Measurements from ENCODE around the gene MFRP.

MFRP gene

DNA sequence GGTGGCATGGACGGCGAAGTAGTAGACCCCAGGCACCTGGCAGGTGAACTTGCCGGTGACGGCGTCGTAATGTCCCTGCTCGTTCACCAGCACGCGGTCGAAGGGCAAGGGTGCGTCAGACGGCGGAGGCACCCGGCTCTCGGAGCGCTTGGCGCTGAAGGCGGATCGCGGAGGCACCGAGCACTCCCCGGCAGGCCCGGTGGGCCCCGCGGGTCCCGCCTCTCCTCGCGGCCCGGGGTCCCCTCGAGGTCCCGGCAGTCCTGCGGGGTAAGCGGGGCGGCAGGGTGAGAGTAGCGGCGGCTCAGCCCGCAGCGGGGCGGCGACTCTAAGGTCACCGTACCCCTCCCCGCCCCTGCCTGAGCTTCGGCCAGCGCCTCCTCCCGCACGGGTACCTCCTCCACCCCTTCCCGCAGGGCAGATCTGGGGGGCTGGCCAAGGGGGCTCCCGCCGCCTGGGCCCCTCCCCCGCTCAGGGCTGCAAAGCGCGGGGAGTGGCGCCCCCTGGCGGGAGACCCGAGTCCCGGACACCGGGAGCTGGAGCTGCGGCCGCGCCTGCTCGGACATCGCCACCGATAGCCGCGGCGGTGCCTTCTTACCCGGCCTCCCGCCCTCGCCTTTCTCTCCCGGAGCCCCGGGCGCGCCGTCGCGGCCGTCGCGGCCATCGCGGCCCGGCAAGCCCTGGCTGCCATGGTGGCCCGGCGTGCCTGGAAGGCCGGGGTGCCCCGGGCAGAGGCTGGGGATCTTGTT is 6.7 kb downstream of the MFRP start:
- H3K36me3 Mint-ChIP-seq (ENCODE audit: low read depth), result peaks cover 28% of the 10 kb centered on the region
- DNase-seq, result no peak
- peak overlapping the region; percentile 27 for H3K4me3 Mint-ChIP-seq
- H3K27me3 Mint-ChIP-seq, result peaks cover 46% of the 10 kb centered on the region
- H3K9me3 Mint-ChIP-seq, result no peaks in the 10 kb centered on the region
- peaks cover 44% of the 10 kb centered on the region for H3K4me1 Mint-ChIP-seq (ENCODE audit: low read depth)
- no peak overlapping the region for H3K27ac Mint-ChIP-seq

DNA sequence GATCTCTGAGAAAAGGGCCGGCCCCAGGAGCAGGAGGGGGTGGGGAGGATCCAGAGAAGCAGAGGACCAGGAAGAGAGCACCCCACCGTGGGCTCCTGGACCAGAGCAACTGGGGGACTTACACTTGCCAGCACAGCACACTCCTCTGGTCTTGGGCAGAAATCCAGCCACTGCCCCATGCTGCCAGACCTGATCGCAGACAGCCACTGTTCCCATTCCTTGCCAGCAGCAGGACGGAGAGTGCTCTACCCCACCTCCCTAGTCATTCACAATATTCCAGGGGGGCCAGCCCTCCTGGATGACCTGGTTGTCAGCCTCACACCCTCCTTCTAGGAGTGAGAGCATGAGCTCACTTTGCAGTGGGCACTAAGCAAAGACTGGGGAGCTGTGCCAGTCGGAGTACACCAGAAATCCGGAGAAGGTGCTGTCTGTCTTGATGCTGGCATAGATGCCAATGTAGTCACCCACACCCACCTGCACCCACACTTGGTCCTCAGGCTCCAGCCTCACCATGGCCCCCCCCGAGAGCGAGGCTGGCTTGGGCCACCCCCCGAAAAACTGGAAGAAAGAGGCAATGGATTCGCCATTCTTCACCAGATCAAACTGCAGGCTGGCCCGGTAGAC is 7.4 kb downstream of the MFRP start:
- Mint-ChIP-seq H3K27ac (peak overlapping the region; percentile 44), H3K4me1 (ENCODE audit: low read depth) (peaks cover 44% of the 10 kb centered on the region), H3K36me3 (ENCODE audit: low read depth) (peaks cover 30% of the 10 kb centered on the region), H3K4me3 (peak overlapping the region; percentile 27), H3K9me3 (no peaks in the 10 kb centered on the region), H3K27me3 (peaks cover 40% of the 10 kb centered on the region)
- no peak for DNase-seq

DNA sequence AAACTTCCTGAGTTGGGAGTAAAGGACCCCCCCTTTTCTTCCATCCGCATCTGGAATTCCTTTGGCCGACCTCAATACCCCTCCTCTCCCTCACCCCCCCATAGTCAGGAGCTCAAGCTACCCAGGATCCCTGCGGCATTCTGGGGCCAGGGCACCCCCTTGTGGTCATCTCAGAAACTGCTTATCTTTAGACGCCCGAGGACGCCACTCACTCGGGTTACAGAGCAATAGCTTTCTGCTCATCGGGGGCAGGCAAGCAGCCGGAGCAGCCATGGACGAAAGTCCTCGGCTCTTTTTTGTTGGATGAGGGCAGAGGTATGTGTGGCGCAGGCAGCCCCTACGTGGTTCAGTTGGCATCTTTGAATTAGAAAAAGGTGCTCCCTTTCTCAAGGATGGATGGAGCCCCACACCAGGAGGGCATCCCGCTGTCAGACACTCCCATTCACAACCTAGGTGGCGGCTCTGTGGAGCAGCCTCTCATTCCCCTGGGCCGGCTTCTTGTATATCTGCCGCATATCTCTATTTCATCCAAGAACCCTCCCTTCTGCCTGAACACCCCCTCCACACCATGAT is 8.1 kb downstream of the MFRP start:
- DNase-seq, result peak; percentile 78
- no peaks in the 10 kb centered on the region for H3K9me3 Mint-ChIP-seq
- H3K27ac Mint-ChIP-seq, result no peak overlapping the region
- peak overlapping the region; percentile 15 for H3K4me3 Mint-ChIP-seq
- H3K27me3 Mint-ChIP-seq, result peaks cover 37% of the 10 kb centered on the region
- peaks cover 30% of the 10 kb centered on the region for H3K36me3 Mint-ChIP-seq (ENCODE audit: low read depth)
- H3K4me1 Mint-ChIP-seq (ENCODE audit: low read depth), result peaks cover 48% of the 10 kb centered on the region

DNA sequence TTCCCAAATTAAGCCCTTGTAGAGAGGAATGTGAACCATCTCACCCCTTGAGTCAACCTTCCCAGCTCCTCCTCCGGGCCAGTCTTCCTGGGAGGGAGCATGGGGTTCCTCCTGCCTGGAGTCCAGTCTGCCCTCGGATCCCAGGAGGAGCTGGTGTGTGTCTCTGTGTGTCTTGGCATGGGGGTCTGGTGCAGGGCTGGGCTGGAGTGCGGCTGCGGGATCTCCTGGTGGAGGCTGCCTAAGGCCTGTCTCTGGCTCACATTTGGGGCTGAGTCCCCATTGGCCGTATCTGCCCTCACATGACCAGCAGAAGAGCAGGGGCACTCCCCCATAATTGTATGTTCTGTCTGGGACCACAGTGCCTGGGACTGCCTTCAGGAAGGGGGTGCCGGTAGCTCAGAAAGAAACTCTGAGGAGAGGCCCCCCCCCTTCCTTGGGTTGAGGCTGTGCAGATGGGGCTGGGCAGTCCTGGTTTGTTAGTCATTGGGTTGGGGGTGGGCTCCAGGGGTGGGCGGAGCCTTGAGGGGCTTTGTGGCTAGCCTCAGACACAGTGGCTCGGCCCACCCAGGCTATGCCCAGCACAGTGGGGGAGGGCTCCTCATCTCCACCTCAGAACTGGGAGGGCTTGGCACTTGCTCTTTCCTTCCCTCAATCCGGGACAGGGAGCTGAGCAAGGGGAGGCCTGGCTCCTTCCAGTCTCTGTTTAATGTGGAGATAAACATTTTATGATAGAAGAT is 8.8 kb downstream of the MFRP start:
- no peak overlapping the region for H3K27ac Mint-ChIP-seq

DNA sequence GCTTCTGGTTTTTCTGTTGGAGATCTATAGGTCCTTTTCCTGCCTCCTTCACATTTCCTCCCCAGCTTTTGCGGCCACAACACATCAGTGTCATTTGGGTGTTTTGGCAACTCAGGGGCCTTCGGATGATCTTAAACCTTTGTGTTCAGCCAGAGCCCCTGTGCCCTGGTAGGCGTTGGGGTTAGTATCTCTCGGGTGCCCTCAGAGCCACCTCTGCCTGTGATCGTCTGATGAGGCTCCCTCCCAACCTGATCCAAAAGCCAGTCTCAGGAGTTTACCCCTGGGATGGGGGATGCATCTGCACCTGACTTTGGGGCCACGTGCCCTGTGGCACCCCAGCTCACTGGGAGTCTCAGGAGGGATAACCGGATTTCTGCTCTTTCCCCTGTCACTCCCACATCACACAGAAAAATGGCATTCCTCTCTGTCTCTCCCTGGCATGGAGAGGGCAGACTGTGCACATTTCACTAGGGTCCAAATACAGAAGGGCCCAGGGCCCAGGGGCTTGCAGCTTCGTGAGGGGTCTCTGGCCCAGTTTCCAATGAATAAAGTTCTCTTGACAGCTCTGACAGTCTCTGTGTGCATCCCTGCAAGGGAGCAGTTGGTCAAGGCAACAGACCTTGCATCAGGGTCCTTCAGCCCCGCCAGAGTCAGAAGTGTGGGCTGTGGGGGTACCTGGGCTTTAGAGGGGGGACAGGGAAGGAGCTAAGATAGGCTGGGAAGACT is 9.6 kb downstream of the MFRP start:
- H3K36me3 Mint-ChIP-seq (ENCODE audit: low read depth), result peaks cover 30% of the 10 kb centered on the region
- peak overlapping the region; percentile 99 for H3K4me3 Mint-ChIP-seq
- H3K27ac Mint-ChIP-seq, result no peak overlapping the region
- H3K27me3 Mint-ChIP-seq, result peaks cover 26% of the 10 kb centered on the region
- H3K4me1 Mint-ChIP-seq (ENCODE audit: low read depth), result peaks cover 48% of the 10 kb centered on the region
- no peaks in the 10 kb centered on the region for H3K9me3 Mint-ChIP-seq
- DNase-seq, result no peak

More for the DNA sequence above, 8.8 kb downstream of the MFRP start:
- H3K36me3 Mint-ChIP-seq (ENCODE audit: low read depth), result peaks cover 30% of the 10 kb centered on the region
- H3K9me3 Mint-ChIP-seq, result no peaks in the 10 kb centered on the region
- H3K4me3 Mint-ChIP-seq, result no peak overlapping the region
- H3K27me3 Mint-ChIP-seq, result peaks cover 30% of the 10 kb centered on the region
- H3K4me1 Mint-ChIP-seq (ENCODE audit: low read depth), result peaks cover 48% of the 10 kb centered on the region
- no peak for DNase-seq

DNA sequence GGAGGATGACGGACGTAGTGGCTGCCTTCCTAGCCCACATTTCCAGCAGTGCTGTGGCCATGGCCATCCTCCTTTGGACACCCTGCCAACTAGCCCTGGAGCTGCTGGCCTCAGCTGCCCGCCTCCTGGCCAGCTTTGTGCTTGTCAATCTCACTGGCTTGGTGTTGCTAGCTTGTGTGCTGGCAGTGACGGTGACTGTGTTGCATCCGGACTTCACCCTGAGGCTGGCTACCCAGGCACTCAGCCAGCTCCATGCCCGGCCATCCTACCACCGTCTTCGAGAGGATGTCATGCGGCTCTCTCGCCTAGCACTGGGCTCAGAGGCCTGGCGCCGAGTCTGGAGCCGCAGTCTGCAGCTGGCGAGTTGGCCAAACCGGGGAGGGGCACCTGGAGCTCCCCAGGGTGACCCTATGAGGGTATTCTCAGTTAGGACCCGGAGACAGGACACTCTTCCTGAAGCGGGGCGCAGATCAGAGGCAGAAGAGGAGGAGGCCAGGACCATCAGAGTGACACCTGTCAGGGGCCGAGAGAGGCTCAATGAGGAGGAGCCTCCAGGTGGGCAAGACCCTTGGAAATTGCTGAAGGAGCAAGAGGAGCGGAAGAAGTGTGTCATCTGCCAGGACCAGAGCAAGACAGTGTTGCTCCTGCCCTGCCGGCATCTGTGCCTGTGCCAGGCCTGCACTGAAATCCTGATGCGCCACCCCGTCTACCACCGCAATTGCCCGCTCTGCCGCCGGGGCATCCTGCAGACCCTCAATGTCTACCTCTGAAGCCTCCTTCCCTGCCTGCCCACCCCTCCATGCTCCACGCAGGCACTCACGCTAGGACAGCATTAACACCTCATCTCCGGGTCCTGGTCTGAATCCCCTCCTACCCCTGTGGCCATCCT is 10.6 kb downstream of the MFRP start:
- H3K4me1 Mint-ChIP-seq (ENCODE audit: low read depth), result peaks cover 44% of the 10 kb centered on the region

DNA sequence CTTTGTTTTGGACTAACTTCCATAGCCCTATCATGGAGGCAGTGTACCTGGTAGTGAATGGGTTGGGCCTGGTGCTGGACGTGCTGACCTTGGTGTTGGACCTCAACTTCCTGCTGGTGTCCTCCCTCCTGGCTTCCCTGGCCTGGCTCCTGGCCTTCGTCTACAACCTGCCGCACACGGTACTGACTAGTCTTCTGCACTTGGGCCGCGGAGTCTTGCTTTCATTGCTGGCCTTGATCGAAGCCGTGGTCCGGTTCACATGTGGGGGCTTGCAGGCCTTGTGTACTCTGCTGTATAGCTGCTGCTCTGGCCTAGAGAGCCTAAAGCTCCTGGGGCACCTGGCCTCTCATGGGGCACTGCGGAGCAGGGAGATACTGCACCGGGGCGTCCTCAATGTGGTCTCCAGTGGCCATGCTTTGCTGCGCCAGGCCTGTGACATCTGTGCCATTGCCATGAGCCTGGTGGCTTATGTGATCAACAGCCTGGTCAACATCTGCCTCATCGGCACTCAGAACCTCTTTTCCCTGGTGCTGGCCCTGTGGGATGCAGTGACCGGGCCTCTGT is 11.3 kb downstream of the MFRP start:
- no peak for DNase-seq
- H3K36me3 Mint-ChIP-seq (ENCODE audit: low read depth), result peaks cover 30% of the 10 kb centered on the region
- H3K27ac Mint-ChIP-seq, result peak overlapping the region; percentile 99
- H3K27me3 Mint-ChIP-seq, result peaks cover 14% of the 10 kb centered on the region
- peak overlapping the region; percentile 99 for H3K4me3 Mint-ChIP-seq
- H3K4me1 Mint-ChIP-seq (ENCODE audit: low read depth), result peaks cover 42% of the 10 kb centered on the region
- no peaks in the 10 kb centered on the region for H3K9me3 Mint-ChIP-seq

More for the DNA sequence above, 10.6 kb downstream of the MFRP start:
- no peaks in the 10 kb centered on the region for H3K9me3 Mint-ChIP-seq
- H3K27me3 Mint-ChIP-seq, result peaks cover 17% of the 10 kb centered on the region
- peak overlapping the region; percentile 99 for H3K4me3 Mint-ChIP-seq
- H3K27ac Mint-ChIP-seq, result peak overlapping the region; percentile 99
- no peak for DNase-seq
- H3K36me3 Mint-ChIP-seq (ENCODE audit: low read depth), result peaks cover 30% of the 10 kb centered on the region

DNA sequence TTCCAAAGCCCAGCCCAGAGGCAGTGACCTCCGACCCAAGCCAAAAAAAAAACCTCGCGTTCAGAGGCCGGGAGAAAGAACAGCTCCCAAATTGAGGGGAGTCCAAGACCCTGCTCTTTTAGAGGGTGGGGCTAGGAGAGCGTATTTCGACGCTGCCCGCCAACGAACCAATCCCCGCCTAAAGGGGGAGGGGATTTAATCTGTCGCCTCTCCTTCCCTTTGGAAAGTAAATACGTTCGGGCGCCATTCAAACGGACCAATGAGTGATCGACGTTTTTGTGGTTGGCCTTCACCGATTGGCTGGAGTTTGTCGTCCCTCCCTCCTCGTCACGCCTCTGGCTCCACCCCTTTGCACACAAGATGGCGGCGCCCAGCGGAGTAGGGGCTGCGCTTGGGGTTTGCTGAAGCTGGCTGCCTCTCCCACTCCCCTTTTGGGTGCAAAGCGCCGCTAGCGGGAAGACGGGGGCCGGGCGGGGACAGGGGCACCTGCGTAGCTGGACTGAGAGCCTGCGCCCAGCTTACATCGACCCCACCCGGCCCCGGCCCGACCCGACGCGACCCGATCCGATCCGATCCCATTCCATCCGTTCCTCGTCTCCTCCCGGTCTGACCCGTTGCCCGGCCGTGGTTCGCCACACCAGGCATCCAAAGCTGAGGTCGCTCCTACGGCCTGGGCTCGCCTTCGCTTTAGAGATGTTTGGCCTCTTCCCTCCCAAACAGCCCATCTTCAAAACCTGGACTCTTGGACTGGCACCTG is 12.2 kb downstream of the MFRP start, which contains the start of gene RNF26:
Gene RNF26 (plus strand): TSS at position 354 of the 757 bp plus-strand sequence. CDS start 596 bp downstream, outside the sequence.
- peaks cover 30% of the 10 kb centered on the region for H3K36me3 Mint-ChIP-seq (ENCODE audit: low read depth)
- no peaks in the 10 kb centered on the region for H3K9me3 Mint-ChIP-seq
- peaks cover 41% of the 10 kb centered on the region for H3K4me1 Mint-ChIP-seq (ENCODE audit: low read depth)
- H3K27me3 Mint-ChIP-seq, result peaks cover 12% of the 10 kb centered on the region
- H3K27ac Mint-ChIP-seq, result peak within 1 kb of the TSS; percentile 99
- DNase-seq, result peak; percentile 94
- H3K4me3 Mint-ChIP-seq, result peak within 1 kb of the TSS; percentile 99

DNA sequence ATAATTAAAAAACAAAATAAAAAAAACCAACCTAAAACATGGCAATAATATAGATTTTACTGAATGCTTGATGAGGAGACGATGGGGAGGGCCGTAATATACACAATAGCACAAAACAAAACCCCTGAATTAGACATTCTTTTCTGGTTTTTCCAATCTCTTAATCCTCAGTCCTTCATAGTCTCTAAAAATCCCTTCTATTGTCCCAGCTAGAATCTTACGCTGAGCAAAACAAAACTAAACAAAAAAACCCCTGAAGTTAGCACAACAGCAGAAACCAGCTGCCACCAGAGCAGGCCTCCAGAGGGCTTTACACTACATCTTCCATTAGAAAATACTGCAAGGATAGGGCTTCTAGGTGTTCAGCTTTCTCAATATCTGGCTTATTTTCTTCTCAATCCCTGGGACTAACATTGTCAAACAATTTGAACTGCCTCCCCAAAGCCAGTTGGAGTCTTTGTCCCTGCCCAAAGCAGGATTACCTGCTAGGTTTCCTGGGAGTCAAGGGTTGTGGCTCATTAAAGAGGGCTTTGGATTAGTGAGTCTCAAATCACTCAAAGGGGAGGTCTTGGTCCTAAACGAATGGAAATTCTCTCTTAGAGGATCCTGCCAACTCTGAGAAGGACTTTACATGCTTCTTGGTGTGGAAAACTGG is 14.3 kb downstream of the MFRP start:
- no peak overlapping the region for H3K4me3 Mint-ChIP-seq
- H3K36me3 Mint-ChIP-seq (ENCODE audit: low read depth), result peaks cover 24% of the 10 kb centered on the region
- H3K27ac Mint-ChIP-seq, result no peak overlapping the region
- peaks cover 26% of the 10 kb centered on the region for H3K4me1 Mint-ChIP-seq (ENCODE audit: low read depth)
- no peak for DNase-seq
- no peaks in the 10 kb centered on the region for H3K27me3 Mint-ChIP-seq
- H3K9me3 Mint-ChIP-seq, result no peaks in the 10 kb centered on the region

DNA sequence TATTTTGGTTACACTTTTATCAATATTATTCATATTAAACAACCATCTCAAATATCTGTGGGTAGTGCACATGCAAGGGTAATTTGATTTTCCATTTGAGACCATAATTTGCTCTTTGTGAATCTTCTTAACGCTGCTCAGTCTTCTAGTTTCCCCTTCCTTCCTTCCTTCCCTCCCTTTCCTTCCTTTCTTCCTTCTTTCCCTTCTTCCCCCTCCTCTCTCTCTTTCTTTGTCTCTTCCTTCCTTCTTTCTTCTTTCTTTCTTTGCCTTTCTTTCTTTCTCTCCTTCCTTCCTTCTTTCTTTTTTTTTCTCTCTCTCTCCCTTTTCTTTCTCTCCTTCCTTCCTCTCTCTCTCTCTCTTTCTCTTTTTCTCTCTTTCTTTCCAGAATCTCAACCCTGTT is 16.3 kb downstream of the MFRP start:
- no peak for DNase-seq
- H3K27ac Mint-ChIP-seq, result no peak overlapping the region
- H3K36me3 Mint-ChIP-seq (ENCODE audit: low read depth), result peaks cover 7% of the 10 kb centered on the region
- H3K27me3 Mint-ChIP-seq, result no peaks in the 10 kb centered on the region
- peaks cover 9% of the 10 kb centered on the region for H3K4me1 Mint-ChIP-seq (ENCODE audit: low read depth)
- no peaks in the 10 kb centered on the region for H3K9me3 Mint-ChIP-seq
- no peak overlapping the region for H3K4me3 Mint-ChIP-seq

DNA sequence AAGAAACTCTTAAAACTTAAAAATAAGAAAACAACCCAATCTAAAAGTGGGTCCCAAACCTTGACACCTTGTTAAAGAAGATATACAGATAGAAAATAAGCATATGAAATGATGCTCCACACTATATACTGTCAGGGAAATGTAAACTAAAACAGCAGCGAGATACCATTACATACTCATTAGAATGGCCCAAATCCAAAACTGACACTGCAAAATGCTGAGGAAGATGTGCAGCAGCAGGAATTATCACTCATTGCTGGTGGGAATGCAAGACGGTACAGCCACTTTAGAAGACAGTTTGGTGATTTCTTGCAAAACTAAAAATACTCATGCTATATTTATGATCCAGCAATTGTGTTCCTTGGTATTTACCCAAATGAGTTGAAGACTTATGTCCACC is 17.2 kb downstream of the MFRP start:
- no peak overlapping the region for H3K4me3 Mint-ChIP-seq
- H3K4me1 Mint-ChIP-seq (ENCODE audit: low read depth), result peaks cover 4% of the 10 kb centered on the region
- no peak for DNase-seq
- H3K27me3 Mint-ChIP-seq, result no peaks in the 10 kb centered on the region
- H3K36me3 Mint-ChIP-seq (ENCODE audit: low read depth), result no peaks in the 10 kb centered on the region
- H3K27ac Mint-ChIP-seq, result no peak overlapping the region
- H3K9me3 Mint-ChIP-seq, result no peaks in the 10 kb centered on the region

DNA sequence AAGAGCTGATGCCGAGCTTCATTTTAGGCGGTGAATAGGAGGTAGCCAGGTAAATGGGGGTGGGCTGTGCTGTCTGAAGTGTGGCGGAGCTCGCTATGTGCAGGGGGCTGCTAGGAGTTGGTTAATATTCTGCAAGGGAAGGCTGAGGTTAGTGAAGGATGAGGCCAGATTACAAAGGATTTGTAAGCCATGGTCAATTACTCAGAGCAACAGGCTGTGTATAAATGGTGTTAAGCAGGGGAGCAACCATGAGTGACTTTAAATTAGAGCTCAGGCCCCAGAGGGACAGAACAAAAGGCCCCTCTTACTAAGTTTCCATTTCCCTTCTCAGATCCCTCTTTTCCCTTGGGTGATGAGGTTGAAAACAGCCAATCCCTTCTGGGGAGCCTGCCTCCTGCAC is 22.3 kb downstream of the MFRP start:
- DNase-seq, result no peak
- Mint-ChIP-seq H3K4me1 (ENCODE audit: low read depth) (peaks cover 20% of the 10 kb centered on the region), H3K36me3 (ENCODE audit: low read depth) (no peaks in the 10 kb centered on the region), H3K27ac (no peak overlapping the region), H3K9me3 (no peaks in the 10 kb centered on the region), H3K27me3 (peaks cover 9% of the 10 kb centered on the region), H3K4me3 (no peak overlapping the region)

Measured in activated T-cell treated with anti-CD3 and anti-CD28 coated beads, Interleukin-2, amount 50 U/mL, for 24 hours (primary cell).